Nephron (organoid): ENCODE data around the gene SYT14.
"Not testable (repeated sequence)": the region's sequence is repeated elsewhere in the genome, so short reads cannot be mapped to it uniquely, and the experiment has no call there.

ENCODE experiments used
- H3K27ac Mint-ChIP-seq, 3 experiments: 2 replicates each; pipeline ENCODE4 v1.8.0; 2020; ENCODE audit warnings: mixed read lengths in 3 of 3, mild to moderate bottlenecking in 2 of 3, moderate library complexity in 1 of 3
- H3K27me3 Mint-ChIP-seq: 2 replicates; pipeline ENCODE4 v1.8.0; 2021; ENCODE audit warnings: low read depth, mild to moderate bottlenecking, moderate library complexity, mixed read lengths
- H3K36me3 Mint-ChIP-seq: 2 replicates; pipeline ENCODE4 v1.8.0; 2020; ENCODE audit warnings: low read depth, mixed read lengths
- H3K4me1 Mint-ChIP-seq: 2 replicates; pipeline ENCODE4 v1.8.0; 2020; ENCODE audit warnings: mixed read lengths
- H3K4me3 Mint-ChIP-seq, 3 experiments: 2 replicates each; pipeline ENCODE4 v1.8.0; 2020; ENCODE audit warnings: mild to moderate bottlenecking in 3 of 3, mixed read lengths in 3 of 3, moderate library complexity in 2 of 3
- H3K9me3 Mint-ChIP-seq: 2 replicates; pipeline ENCODE4 v1.8.0; 2020; ENCODE audit warnings: mixed read lengths
- TF ChIP-seq, protein P1 (sequence below), 3 experiments: fragments of 200-600 bp; sonication (generic); IDR thresholded peaks; one replicate each; pipeline ENCODE4 v1.5.0; 2021; ENCODE audit warnings: antibody characterized with exemption in 3 of 3; ENCODE audit not compliant: unreplicated experiment in 3 of 3

The SYT14 gene

DNA sequence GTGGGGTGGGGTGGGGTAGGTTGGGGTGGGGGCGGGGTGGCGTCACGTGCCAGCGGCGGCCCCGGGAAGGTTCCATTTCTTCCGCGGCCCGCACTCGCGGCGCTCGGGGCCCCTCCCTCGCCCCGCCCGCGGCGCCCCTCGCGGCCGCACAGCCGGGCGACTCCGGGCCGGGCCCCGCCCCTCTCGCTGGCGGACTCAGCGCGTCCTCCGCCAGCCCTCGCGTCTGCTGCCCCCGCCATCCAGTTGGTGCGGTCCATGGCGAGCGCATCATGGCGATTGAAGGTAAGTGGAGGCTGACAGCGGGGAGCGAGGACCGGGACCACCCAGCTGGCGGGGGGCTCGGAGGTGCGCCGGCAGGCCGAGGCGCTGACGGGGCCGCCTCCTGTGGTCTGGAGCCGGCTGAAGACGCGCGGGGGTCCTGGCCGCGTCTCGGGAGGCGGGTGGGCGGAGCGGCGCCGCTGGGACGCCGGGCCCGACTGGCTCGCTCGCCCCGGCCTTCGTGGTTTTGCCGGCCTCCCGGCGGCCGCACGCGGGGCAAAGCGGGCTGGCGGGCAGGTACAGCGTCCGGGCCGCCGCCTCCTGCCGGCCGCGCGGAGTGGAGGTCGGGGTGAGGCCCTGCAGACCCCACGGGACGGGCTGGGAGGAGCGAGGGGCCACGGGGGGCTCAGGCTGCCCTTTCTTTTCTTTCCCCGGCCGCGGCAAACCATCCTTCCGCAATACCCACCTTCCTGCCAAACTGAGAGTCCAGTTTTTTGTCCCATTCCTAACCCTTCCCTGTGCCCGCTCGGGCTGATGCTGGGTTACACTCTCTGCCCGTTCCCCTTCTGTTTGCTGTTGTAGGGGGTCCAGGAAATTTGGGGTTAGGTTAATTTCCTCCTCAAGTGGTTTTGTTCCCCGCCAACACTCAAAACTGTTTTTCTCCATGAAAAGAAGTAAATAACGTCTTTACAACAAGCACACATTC is at the start of gene SYT14:
Gene SYT14 (plus strand): TSS at position 222 of the 964 bp plus-strand sequence. CDS start 48 bp downstream, at position 270.
- Mint-ChIP-seq H3K4me3 (peak within 1 kb of the TSS; percentile 86 to 89 (median 89)), H3K36me3 (no peaks in the 10 kb centered on the region), H3K27ac (no peak within 1 kb of the TSS), H3K27me3 (peaks cover 64% of the 10 kb centered on the region), H3K9me3 (no peaks in the 10 kb centered on the region), H3K4me1 (peaks cover 13% of the 10 kb centered on the region)
- TF ChIP-seq, protein P1, sequence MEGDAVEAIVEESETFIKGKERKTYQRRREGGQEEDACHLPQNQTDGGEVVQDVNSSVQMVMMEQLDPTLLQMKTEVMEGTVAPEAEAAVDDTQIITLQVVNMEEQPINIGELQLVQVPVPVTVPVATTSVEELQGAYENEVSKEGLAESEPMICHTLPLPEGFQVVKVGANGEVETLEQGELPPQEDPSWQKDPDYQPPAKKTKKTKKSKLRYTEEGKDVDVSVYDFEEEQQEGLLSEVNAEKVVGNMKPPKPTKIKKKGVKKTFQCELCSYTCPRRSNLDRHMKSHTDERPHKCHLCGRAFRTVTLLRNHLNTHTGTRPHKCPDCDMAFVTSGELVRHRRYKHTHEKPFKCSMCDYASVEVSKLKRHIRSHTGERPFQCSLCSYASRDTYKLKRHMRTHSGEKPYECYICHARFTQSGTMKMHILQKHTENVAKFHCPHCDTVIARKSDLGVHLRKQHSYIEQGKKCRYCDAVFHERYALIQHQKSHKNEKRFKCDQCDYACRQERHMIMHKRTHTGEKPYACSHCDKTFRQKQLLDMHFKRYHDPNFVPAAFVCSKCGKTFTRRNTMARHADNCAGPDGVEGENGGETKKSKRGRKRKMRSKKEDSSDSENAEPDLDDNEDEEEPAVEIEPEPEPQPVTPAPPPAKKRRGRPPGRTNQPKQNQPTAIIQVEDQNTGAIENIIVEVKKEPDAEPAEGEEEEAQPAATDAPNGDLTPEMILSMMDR (IDR thresholded peaks at IDR 0.05; ENCODE audit: unreplicated experiment in 3 of 3) = peak in 1 of 3 experiments; percentile 9

DNA sequence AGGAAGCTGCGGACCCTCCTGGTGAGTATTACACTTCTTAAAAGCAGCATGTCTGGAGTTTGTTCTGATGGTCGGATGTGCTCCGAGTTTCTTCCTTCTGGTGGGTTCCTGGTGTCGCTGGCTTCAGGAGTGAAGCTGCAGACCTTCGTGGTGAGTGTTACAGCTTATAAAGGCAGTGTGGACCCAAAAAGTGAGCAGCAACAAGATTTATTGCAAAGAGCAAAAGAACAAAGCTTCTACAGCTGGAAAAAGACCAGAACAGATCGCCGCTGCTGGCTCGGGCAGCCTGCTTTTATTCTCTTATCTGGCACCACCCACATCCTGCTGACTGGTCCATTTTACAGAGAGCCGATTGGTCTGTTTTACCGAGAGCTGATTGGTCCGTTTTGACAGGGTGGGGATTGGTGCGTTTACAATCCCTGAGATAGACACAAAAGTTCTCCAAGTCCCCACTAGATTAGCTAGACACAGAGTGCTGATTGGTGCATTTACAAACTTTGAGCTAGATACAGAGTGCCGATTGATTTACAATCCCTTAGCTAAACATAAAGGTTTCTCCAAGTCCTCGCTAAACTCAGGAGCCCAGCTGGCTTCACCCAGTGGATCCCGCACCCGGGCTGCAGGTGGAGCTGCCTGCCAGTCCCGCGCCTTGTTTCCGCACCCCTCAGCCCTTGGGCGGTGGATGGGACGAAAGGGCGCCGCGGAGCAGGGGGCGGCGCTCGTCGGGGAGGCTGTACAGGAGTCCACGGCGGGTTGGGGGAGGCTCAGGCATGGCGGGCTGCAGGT is 49.5 kb upstream of the SYT14 start:
- peaks cover 14% of the 10 kb centered on the region for H3K4me1 Mint-ChIP-seq
- H3K27me3 Mint-ChIP-seq = peaks cover 24% of the 10 kb centered on the region
- H3K4me3 Mint-ChIP-seq, H3K9me3 Mint-ChIP-seq, H3K27ac Mint-ChIP-seq, H3K36me3 Mint-ChIP-seq: not testable (repeated sequence)

DNA sequence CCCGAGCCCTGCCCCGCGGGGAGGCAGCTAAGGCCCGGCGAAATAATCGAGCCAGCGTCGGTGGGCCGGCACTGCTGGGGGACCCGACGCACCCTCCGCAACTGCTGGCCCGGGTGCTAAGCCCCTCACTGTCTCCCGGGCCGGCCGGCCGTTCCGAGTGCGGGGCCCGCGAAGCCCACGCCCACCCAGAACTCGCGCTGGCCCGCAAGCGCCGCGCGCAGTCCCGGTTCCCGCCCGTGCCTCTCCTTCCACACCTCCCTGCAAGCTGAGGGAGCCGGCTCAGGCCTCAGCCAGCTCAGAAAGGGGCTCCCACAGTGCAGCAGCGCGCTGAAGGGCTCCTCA is 49.0 kb upstream of the SYT14 start:
- Mint-ChIP-seq H3K9me3 (no peaks in the 10 kb centered on the region), H3K4me1 (peaks cover 8% of the 10 kb centered on the region), H3K4me3 (no peak overlapping the region), H3K27me3 (peaks cover 27% of the 10 kb centered on the region), H3K36me3 (no peaks in the 10 kb centered on the region), H3K27ac (no peak overlapping the region)
- TF ChIP-seq, protein P1 (IDR thresholded peaks at IDR 0.05; ENCODE audit: unreplicated experiment in 3 of 3) = no peak

DNA sequence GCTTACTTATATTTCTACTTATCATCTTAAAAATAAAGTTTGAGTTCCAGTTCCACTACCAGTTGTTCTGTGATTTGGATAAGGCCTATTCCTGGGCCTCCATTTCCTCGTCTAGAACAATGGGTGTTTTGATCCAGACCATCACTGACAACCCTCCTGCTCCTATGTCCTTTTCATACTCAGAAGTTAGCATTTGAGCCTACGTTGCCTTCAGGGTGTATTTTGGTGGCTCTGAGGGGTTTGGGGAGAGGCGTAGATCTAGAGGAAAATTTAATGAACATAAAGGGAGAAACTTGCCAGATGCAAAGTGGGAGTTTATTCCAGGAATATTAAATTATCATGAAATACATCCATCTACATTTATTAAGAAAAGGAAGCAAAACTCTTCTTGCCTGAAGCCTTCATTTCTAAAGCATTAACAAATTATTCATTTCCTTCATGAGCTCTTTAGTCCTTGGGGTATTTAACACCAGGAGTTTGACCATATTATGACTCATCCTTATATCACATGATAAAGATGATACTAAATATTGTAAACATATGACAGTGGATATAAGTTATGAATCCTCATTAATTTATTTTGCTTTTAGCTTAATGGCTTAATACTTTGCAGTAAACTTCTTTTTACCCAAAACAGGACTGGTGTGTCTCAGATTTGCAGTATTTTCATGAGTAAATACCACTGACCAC is 47.2 kb upstream of the SYT14 start:
- Mint-ChIP-seq H3K9me3 (no peaks in the 10 kb centered on the region), H3K27ac (peak overlapping the region in 2 of 3 experiments; percentile 44 to 73), H3K27me3 (peaks cover 31% of the 10 kb centered on the region), H3K4me3 (no peak overlapping the region), H3K4me1 (no peaks in the 10 kb centered on the region), H3K36me3 (no peaks in the 10 kb centered on the region)
- TF ChIP-seq, protein P1 (IDR thresholded peaks at IDR 0.05; ENCODE audit: unreplicated experiment in 3 of 3) = no peak

DNA sequence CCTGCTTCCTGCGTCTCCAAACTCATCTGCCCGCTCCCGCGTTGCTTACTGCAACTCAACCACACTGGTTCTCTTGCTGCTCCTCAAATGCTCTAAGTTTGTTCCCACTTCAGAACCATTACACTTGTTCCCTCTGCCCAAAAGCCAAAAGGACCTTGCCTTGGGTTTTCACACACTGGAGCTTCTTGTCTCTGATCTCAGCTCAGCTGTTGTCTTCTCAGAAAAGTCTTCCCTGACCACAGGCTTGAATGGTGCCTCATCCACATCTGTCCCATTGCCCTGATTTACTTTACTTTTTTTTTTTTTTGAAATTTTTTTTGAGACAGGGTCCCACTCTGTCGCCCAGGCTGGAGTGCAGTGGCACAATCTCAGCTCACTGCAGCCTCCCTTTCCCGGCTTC is 44.3 kb upstream of the SYT14 start:
- no peak overlapping the region for H3K4me3 Mint-ChIP-seq
- no peaks in the 10 kb centered on the region for H3K36me3 Mint-ChIP-seq

More for the DNA sequence above, 44.3 kb upstream of the SYT14 start:
- Mint-ChIP-seq H3K4me1 (no peaks in the 10 kb centered on the region), H3K27ac (no peak overlapping the region), H3K9me3 (no peaks in the 10 kb centered on the region), H3K27me3 (peaks cover 20% of the 10 kb centered on the region)
- TF ChIP-seq, protein P1 (IDR thresholded peaks at IDR 0.05; ENCODE audit: unreplicated experiment in 3 of 3) = no peak
